ENCODE results near the gene NYNRIN.

- TF ChIP-seq CTCF (conservative IDR thresholded peaks at IDR 0.05; ENCODE audit: low read depth, low read length) = no peak
- no peak for TF ChIP-seq RFX5 (IDR thresholded peaks at IDR 0.05; ENCODE audit: low read depth, low read length)
Measured at GRCh38 chr14:24361326-24361725, 37.5 kb upstream of the NYNRIN start.

All from IMR-90 (cell line).